GM12875 (cell line): Measurements from ENCODE around the gene RFX7.

Experiments used
- H3K4me3 ChIP-seq: one replicate; pipeline ENCODE4 v1.5.1; 2011; ENCODE audit warnings: low read depth, low read length, control low read depth
- TF ChIP-seq, protein P1 (sequence below): IDR thresholded peaks from 2 replicates; pipeline ENCODE4 v1.5.1; 2011; ENCODE audit warnings: low read depth, mild to moderate bottlenecking, control low read depth, inconsistent platforms, low read length, moderate library complexity, borderline replicate concordance; ENCODE audit not compliant: insufficient read depth

The RFX7 gene

DNA sequence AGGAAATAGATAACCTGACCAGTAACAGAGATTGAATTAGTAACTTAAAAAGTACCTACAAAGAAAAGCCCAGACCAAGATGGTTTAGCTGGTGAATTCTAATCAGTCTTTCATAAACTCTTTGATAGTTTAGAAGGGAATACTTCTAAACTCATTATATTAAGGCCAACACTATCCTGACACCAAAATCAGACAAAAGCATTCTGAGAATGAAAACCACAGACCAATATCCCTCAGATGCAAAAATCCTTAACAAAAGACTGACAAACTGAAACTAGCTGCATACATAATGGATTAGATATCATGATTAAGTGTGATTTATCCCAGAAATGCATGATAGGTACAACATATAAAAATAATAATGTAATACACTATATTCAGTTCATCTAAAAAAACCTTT lies 115.6 kb downstream of the RFX7 start:
- TF ChIP-seq, protein P1, sequence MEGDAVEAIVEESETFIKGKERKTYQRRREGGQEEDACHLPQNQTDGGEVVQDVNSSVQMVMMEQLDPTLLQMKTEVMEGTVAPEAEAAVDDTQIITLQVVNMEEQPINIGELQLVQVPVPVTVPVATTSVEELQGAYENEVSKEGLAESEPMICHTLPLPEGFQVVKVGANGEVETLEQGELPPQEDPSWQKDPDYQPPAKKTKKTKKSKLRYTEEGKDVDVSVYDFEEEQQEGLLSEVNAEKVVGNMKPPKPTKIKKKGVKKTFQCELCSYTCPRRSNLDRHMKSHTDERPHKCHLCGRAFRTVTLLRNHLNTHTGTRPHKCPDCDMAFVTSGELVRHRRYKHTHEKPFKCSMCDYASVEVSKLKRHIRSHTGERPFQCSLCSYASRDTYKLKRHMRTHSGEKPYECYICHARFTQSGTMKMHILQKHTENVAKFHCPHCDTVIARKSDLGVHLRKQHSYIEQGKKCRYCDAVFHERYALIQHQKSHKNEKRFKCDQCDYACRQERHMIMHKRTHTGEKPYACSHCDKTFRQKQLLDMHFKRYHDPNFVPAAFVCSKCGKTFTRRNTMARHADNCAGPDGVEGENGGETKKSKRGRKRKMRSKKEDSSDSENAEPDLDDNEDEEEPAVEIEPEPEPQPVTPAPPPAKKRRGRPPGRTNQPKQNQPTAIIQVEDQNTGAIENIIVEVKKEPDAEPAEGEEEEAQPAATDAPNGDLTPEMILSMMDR, result no peak
- no peak overlapping the region for H3K4me3 ChIP-seq

DNA sequence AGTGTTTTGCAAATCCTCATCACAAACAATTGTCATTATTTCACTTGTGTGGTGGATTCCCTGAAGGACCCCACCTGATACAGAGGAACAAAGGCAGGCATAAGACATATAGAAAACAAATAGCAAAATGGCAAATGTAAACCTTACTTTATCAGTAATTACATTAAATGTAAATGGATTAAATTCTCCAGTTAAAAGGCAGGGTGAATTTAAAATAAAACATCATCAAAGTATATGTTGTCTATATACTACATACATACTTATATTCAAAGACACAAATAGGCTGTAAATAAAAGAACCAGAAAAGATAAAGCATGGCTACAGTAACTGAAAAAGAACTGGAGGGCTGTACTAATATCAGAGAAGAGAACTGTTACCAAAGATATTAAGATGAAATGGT lies 117.3 kb downstream of the RFX7 start:
- no peak overlapping the region for H3K4me3 ChIP-seq
- TF ChIP-seq, protein P1, result no peak

DNA sequence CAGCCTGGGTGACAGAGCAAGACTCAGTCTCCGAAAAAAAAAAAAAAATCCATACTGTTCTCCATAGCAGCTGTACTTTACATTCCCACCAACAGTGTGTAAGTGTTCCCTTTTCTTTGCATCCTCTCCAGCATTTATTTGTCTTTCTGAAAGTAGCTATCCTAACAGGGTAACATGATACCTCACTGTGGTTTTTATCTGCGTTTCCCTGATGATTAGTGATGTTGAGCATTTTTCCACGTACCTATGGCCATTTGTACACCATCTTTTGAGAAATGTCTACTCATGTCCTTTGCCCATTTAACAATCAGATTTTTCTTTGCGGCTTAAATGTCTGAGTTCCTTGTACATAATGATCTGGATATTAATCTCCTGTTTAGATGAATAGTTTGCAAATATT lies 119.3 kb downstream of the RFX7 start:
- TF ChIP-seq, protein P1, result no peak

DNA sequence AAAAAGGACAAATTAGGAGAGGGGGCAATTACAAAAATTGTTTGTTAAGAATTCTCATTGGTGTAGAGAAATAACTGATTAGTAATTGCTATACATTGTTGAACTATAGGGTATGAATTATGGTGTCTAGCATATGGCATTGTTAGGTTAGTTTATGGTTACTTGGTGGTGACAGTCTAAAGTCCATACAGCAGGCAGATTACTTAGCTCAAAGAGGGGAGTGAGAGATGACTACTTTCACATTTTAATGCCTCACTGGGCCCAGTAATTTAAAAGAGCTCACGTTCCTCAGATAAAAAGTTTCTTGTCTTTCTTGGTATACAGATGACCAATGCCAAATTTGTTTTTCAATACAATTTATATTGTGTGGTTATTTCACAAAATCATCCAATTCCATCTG lies 137.8 kb downstream of the RFX7 start:
- no peak overlapping the region for H3K4me3 ChIP-seq

More for the DNA sequence above, 119.3 kb downstream of the RFX7 start:
- H3K4me3 ChIP-seq, result no peak overlapping the region

DNA sequence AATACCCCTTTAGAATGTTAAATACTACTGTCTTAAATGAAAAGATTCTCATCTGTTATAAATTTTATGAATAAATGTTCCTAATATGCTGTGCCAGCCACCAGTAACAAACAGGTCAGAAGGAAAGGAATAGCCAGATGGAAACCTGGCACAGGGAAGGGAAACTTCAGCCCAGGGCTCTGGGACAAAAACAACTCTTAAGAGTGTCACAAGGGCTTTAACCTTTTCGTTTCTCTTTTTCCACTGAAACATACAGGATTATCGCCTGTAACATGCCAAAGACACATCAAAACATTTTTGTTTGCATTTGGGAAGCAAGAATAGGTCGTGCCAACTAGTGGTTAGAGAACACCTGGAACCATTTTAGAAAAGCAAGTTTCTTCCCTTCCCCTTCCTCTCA lies 141.2 kb downstream of the RFX7 start:
- no peak overlapping the region for H3K4me3 ChIP-seq
- TF ChIP-seq, protein P1, result no peak

More for the DNA sequence above, 137.8 kb downstream of the RFX7 start:
- TF ChIP-seq, protein P1, result no peak

DNA sequence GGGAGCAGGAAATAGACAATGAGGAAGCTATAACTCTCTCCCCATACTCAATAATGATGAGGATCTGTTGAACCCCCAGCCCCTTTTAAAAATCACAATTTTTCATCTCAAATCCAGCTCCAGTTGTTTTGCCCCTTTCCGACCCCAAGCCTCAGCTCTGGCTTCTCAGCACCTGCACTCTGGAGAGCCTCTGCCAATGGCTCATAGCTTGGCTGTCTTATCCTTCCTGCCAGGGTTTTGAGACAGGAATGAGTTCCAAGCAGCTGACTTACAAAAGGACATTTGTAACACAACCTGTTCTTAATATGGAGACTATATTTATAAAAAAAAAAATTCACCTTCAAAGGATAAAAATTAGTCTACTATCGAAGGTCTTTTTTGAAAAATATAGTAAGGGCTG lies 144.4 kb downstream of the RFX7 start:
- H3K4me3 ChIP-seq, result no peak overlapping the region
- TF ChIP-seq, protein P1, result no peak

DNA sequence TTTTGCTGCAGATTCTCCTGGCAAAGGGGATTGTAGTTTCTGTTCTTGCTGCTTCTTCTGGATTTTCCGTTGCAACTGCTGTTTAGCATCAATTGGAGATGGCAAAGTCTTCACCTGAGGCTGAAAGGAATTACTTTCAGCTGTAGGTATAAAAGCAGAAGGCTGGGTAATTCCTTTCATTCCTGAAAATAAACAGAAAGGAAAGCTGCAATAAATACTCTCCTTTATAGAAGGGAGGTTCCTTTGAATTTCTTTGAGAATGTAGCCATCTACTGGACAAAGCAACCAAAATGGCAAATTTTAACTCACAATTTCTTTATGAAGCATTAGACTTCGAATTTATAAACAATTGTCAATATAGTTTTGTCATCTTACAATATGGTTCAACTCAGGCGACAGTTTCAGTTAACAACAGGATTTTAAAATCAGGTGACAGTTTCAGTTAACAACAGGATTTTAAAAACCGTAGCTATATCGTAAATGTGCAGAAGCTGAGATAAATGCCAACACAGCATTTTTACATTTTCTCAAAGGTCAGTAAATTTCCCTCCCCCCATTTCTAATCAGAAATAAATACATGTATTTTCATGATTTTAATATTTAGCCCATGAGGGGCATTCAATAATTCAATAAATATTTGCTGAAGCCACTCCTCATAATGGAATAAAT lies 145.3 kb downstream of the RFX7 start:
- TF ChIP-seq, protein P1, result no peak
- no peak overlapping the region for H3K4me3 ChIP-seq
